Measurements from ENCODE around the gene HTRA3.

DNA sequence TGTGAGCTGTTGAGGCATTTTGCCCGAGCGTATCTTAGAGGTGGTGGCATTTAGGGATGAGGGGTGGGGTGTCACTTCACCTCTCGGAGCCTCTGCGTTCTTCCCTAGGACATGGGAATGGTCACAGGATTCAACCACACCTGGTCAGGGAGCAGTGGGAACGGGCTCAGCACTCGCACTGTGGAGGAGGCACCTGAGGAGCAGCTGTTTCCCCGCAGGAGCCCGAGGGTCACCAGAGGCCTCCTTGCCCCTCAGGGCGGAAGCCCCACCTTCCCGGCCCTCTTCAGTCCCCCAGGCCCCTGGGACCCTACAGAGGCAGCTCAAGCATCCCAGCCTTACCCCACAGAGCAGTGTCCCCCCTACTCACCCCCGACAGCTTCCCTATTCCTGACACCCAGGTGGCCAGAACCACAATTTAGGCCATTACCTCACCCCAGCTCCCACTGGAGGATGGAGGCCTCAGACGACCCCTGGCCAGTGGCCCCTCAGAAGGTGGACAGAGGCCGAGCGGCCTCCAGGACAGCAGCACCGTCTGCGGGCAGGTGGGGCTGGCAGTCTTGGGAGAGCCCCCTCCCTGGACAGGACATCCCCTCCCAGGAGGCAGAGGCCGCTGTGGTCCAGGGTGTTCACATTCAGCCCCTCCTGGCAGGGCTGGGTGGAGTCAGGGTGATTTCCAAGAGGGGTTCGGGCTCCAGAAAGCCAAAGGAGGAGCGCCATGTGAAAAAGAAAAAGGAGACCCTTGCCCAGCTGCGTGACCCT is 4.2 kb upstream of the HTRA3 start:
- no peak for TF ChIP-seq CTCF (conservative IDR thresholded peaks at IDR 0.05; ENCODE audit: low read depth, low read length)
- no peak for TF ChIP-seq POLR2A (IDR thresholded peaks at IDR 0.05; ENCODE audit: low read depth, low read length)
- no peak for TF ChIP-seq MXI1 (IDR thresholded peaks at IDR 0.05; ENCODE audit: borderline replicate concordance, low read depth, low read length)
- TF ChIP-seq CHD1 (IDR thresholded peaks at IDR 0.05; ENCODE audit: low read depth, low read length): no peak
- TF ChIP-seq RFX5 (IDR thresholded peaks at IDR 0.05; ENCODE audit: low read depth, low read length): no peak

All from IMR-90 (cell line).